Breast epithelium (tissue), 4 donors: ENCODE results near the gene ORAI2. TPM values are rescaled to one million over a fixed set of nuclear protein-coding genes. Genes with fewer than 3 reads are reported as not detected.

Experiments
- DNase-seq, 2 donors: peaks; one replicate each; pipeline ENCODE4 v3.0.0-alpha.2; 2019; ENCODE audit warnings: low spot score in 2 of 2
- H3K27ac ChIP-seq, 2 donors: fragments of 200-600 bp; sonication (generic) in 1 of 2; one replicate each; pipeline ENCODE4 v1.5.1; 2016 to 2019; ENCODE audit warnings: mild to moderate bottlenecking in 1 of 2
- H3K27me3 ChIP-seq, 2 donors: fragments of 200-600 bp; sonication (generic) in 1 of 2; one replicate each; pipeline versions ENCODE4 v1.5.1 to v1.6.0; 2017 to 2019; ENCODE audit warnings: control low read depth in 1 of 2, mild to moderate bottlenecking in 1 of 2
- H3K36me3 ChIP-seq: fragments of 200-600 bp; one replicate; pipeline ENCODE4 v1.5.1; 2019
- H3K4me1 ChIP-seq, 2 donors: fragments of 200-600 bp; sonication (generic); one replicate each; pipeline ENCODE4 v1.5.1; 2016 to 2019; ENCODE audit warnings: control low read depth in 1 of 2
- H3K4me3 ChIP-seq, 3 donors: fragments of 200-600 bp; sonication (generic); 1 replicate in 2 of 3; 2 replicates in 1 of 3; pipeline ENCODE4 v1.5.1; 2016 to 2019; ENCODE audit warnings: mild to moderate bottlenecking in 3 of 3, moderate library complexity in 2 of 3
- H3K9me3 ChIP-seq, 2 donors: fragments of 200-600 bp; sonication (generic) in 1 of 2; one replicate each; pipeline ENCODE4 v1.5.1; 2016 to 2019; ENCODE audit warnings: control low read depth in 1 of 2
- CTCF ChIP-seq, 3 donors: fragments of 450-650 bp; IDR thresholded peaks; one replicate each; pipeline ENCODE4 v1.5.1; 2016 to 2017; ENCODE audit warnings: antibody characterized with exemption in 3 of 3, mild to moderate bottlenecking in 3 of 3, moderate library complexity in 3 of 3
- POLR2A ChIP-seq: fragments of 450-650 bp; IDR thresholded peaks from one replicate; pipeline ENCODE4 v1.6.1; 2016; ENCODE audit warnings: antibody characterized with exemption, mild to moderate bottlenecking, moderate library complexity
- POLR2AphosphoS5 ChIP-seq, 3 donors: sonication (generic); formaldehyde crosslinking; IDR thresholded peaks; one replicate each; pipeline ENCODE4 v1.6.1; 2017; ENCODE audit warnings: antibody characterized with exemption in 3 of 3
- intact Hi-C: fragments of 100-400 bp; cut with DNase I; formaldehyde crosslinking; loops from one replicate; pipeline ENCODE4 v1.15.1; 2023; ENCODE audit warnings: low total_unique reads
- total RNA-seq, 3 donors: library from RNA; depleted of rRNA; stranded (reverse); fragments of >200 nt; gene quantifications; one replicate each; pipeline ENCODE4 v1.1.0, GENCODE V29; 2016

ORAI2 gene
- total RNA-seq, 3 donors from 2014 or later: 8.3 to 24.9 (median 18.1) TPM

- TF ChIP-seq POLR2A (no peak), CTCF (IDR thresholded peaks at IDR 0.05) (no peak), POLR2AphosphoS5 (IDR thresholded peaks at IDR 0.05) (no peak)
- intact Hi-C loops: no loop called here
- Histone ChIP-seq H3K4me1 (no peaks in the 10 kb centered on the region), H3K36me3 (peaks cover 6% of the 10 kb centered on the region), H3K4me3 (no peak overlapping the region), H3K27me3 (no peaks in the 10 kb centered on the region), H3K9me3 (no peaks in the 10 kb centered on the region), H3K27ac (no peak overlapping the region)
- DNase-seq: no peak
Observed at GRCh38 chr7:102421706-102422240, 11.6 kb upstream of the ORAI2 start.

GRCh38 chr7:102424129-102424551 lies 9.2 kb upstream of the ORAI2 start:
- H3K27me3 ChIP-seq: no peaks in the 10 kb centered on the region
- H3K27ac ChIP-seq: no peak overlapping the region
- DNase-seq: no peak
- intact Hi-C loops: no loop called here
- H3K4me3 ChIP-seq: no peak overlapping the region
- H3K9me3 ChIP-seq: no peaks in the 10 kb centered on the region
- TF ChIP-seq POLR2AphosphoS5 (IDR thresholded peaks at IDR 0.05) (no peak), POLR2A (no peak), CTCF (IDR thresholded peaks at IDR 0.05) (no peak)
- no peaks in the 10 kb centered on the region for H3K4me1 ChIP-seq
- peaks cover 6% of the 10 kb centered on the region for H3K36me3 ChIP-seq

- intact Hi-C loops: no loop called here
- Histone ChIP-seq H3K36me3 (peaks cover 6% of the 10 kb centered on the region), H3K27me3 (no peaks in the 10 kb centered on the region)
Observed at GRCh38 chr7:102424787-102425218, 8.6 kb upstream of the ORAI2 start.

GRCh38 chr7:102425639-102426267 lies 7.6 kb upstream of the ORAI2 start:
- intact Hi-C loops: no loop called here
- H3K4me1 ChIP-seq: no peaks in the 10 kb centered on the region
- DNase-seq: peak in 1 of 2 donors; percentile 42
- peaks cover 6% of the 10 kb centered on the region for H3K36me3 ChIP-seq
- TF ChIP-seq POLR2A (no peak), CTCF (IDR thresholded peaks at IDR 0.05) (no peak)
- no peaks in the 10 kb centered on the region for H3K27me3 ChIP-seq
- no peak overlapping the region for H3K4me3 ChIP-seq
- no peaks in the 10 kb centered on the region for H3K9me3 ChIP-seq
- H3K27ac ChIP-seq: peak overlapping the region; percentile 36 to 58

More at GRCh38 chr7:102424787-102425218, 8.6 kb upstream of the ORAI2 start:
- DNase-seq: no peak
- H3K27ac ChIP-seq: no peak overlapping the region
- H3K4me3 ChIP-seq: no peak overlapping the region
- no peaks in the 10 kb centered on the region for H3K4me1 ChIP-seq
- TF ChIP-seq CTCF (IDR thresholded peaks at IDR 0.05): no peak
- TF ChIP-seq POLR2A: no peak
- no peak for TF ChIP-seq POLR2AphosphoS5 (IDR thresholded peaks at IDR 0.05)
- no peaks in the 10 kb centered on the region for H3K9me3 ChIP-seq

- H3K4me1 ChIP-seq: no peaks in the 10 kb centered on the region
- peak overlapping the region; percentile 40 to 58 for H3K27ac ChIP-seq
- peaks cover 6% of the 10 kb centered on the region for H3K36me3 ChIP-seq
- DNase-seq: no peak
- no peaks in the 10 kb centered on the region for H3K9me3 ChIP-seq
- TF ChIP-seq POLR2A (no peak), POLR2AphosphoS5 (IDR thresholded peaks at IDR 0.05) (no peak), CTCF (IDR thresholded peaks at IDR 0.05) (no peak)
- no peaks in the 10 kb centered on the region for H3K27me3 ChIP-seq
- no peak overlapping the region for H3K4me3 ChIP-seq
- intact Hi-C loops: no loop called here
Observed at GRCh38 chr7:102426268-102427018, 6.9 kb upstream of the ORAI2 start.
